ENCODE results near the gene CLEC7A. TPM values are rescaled to one million over a fixed set of nuclear protein-coding genes. Genes with fewer than 3 reads are reported as not detected.

Gene CLEC7A
- total RNA-seq, 3 donors from 2014 or later = 5.2 to 14.7 (median 13.8) TPM

DNA sequence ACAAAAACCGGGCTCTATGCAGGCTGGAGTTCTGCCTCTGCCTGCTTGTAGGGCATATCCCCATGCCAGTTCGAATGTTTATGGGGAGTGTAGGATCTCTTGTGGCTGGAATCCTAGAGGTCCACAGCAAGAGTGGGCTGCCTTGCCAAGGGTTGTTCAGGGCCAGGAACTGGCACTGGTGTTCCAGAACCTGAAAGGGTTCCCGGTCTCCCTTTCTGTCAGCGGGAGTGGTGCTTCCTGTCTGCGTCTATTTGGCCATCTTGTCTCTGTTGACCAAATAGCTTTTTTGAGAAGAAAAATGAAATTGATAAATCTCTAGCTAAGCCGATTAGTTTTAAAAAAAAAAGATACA is 24.1 kb upstream of the CLEC7A start:
- Histone ChIP-seq H3K36me3 (no peaks in the 10 kb centered on the region), H3K9me3 (no peaks in the 10 kb centered on the region), H3K27me3 (no peaks in the 10 kb centered on the region), H3K27ac (no peak overlapping the region), H3K4me1 (no peaks in the 10 kb centered on the region), H3K4me3 (peak overlapping the region; percentile 47 to 67 (median 52))
- DNase-seq (ENCODE audit: low spot score in 2 of 2) = no peak
- intact Hi-C loops (cut with DNase I; ENCODE audit: low total_unique reads) = no loop called here
- TF ChIP-seq, protein P1, sequence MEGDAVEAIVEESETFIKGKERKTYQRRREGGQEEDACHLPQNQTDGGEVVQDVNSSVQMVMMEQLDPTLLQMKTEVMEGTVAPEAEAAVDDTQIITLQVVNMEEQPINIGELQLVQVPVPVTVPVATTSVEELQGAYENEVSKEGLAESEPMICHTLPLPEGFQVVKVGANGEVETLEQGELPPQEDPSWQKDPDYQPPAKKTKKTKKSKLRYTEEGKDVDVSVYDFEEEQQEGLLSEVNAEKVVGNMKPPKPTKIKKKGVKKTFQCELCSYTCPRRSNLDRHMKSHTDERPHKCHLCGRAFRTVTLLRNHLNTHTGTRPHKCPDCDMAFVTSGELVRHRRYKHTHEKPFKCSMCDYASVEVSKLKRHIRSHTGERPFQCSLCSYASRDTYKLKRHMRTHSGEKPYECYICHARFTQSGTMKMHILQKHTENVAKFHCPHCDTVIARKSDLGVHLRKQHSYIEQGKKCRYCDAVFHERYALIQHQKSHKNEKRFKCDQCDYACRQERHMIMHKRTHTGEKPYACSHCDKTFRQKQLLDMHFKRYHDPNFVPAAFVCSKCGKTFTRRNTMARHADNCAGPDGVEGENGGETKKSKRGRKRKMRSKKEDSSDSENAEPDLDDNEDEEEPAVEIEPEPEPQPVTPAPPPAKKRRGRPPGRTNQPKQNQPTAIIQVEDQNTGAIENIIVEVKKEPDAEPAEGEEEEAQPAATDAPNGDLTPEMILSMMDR (IDR thresholded peaks at IDR 0.05) = no peak
- TF ChIP-seq POLR2AphosphoS5 (IDR thresholded peaks at IDR 0.05) (no peak), POLR2A (IDR thresholded peaks at IDR 0.05) (no peak)

DNA sequence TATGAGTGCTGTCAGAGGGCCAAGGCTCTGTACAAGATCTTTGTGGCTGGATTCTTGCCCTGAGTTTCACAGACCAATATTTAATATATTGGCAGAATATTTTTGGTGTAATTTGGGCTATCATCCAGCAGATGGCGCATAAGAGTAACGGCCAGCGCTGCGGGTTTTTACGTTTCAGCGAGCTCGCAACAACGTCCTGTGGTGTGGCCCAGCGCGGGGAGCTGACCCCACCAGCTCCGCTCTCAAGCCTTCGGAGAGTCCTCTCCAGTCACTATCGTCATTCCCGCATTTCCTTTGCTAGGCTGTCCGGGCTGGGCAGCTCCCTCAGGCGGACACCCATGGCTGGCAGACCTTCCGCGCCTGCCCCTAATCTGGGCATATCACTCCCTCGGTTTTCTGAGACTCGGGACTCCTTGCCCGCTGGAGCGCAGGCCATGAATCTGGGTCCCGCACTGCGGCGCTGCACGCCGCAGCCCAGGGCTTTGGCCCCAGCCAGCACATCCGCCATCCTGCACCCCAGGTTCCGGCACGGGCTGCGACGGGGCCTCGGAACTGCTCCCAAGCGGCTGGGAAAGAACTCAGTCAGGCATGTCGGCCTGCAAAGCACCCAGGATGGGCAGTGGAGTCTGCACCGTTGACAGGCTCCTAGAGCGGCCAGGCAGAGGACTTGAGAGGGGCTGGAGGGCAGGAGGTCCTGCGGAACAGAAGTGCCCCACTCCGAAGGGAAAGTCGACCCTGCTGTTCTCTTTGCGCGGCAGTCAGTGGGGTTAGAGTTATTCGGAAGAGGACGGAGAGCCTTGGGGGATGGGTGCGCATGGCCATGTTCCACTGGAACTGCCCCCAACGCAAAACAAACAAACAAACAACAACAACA is 23.5 kb upstream of the CLEC7A start:
- DNase-seq (ENCODE audit: low spot score in 2 of 2) = peak; percentile 47 to 64
- H3K9me3 ChIP-seq = no peaks in the 10 kb centered on the region
- intact Hi-C loops (cut with DNase I; ENCODE audit: low total_unique reads) = no loop called here
- no peaks in the 10 kb centered on the region for H3K36me3 ChIP-seq
- H3K27me3 ChIP-seq = no peaks in the 10 kb centered on the region
- H3K27ac ChIP-seq = peak overlapping the region; percentile 15 to 48
- H3K4me1 ChIP-seq = no peaks in the 10 kb centered on the region
- H3K4me3 ChIP-seq = peak overlapping the region; percentile 47 to 67 (median 52)
- TF ChIP-seq POLR2AphosphoS5 (IDR thresholded peaks at IDR 0.05) = peak in 1 of 3 donors; percentile 26
- TF ChIP-seq, protein P1 (IDR thresholded peaks at IDR 0.05) = peak; percentile 59 to 81 (median 77)
- no peak for TF ChIP-seq POLR2A (IDR thresholded peaks at IDR 0.05)

DNA sequence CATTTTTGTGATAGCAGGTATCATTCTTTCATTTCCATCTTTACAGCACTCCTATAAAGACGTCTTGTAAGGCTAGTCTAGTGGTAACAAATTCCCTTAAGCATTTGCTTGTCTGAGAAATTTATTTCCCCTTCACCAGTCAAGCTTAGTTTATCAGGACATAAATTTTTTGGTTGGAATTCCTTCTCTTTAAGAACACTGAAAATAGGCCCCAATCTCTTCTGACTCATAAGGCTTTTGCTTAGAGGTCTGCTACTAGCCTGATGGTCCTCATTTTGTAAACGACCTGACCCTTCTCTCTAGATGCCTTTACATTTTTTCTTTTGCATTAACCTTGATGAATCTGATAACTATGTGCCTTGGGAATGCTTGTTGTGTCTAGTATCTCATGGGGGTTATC is 21.6 kb upstream of the CLEC7A start:
- Histone ChIP-seq H3K27ac (no peak overlapping the region), H3K4me1 (no peaks in the 10 kb centered on the region), H3K36me3 (no peaks in the 10 kb centered on the region), H3K4me3 (no peak overlapping the region), H3K9me3 (no peaks in the 10 kb centered on the region), H3K27me3 (no peaks in the 10 kb centered on the region)
- intact Hi-C loops (cut with DNase I; ENCODE audit: low total_unique reads) = no loop called here
- DNase-seq (ENCODE audit: low spot score in 2 of 2) = no peak
- TF ChIP-seq POLR2AphosphoS5 (IDR thresholded peaks at IDR 0.05) = no peak
- no peak for TF ChIP-seq POLR2A (IDR thresholded peaks at IDR 0.05)
- TF ChIP-seq, protein P1 (IDR thresholded peaks at IDR 0.05) = no peak

DNA sequence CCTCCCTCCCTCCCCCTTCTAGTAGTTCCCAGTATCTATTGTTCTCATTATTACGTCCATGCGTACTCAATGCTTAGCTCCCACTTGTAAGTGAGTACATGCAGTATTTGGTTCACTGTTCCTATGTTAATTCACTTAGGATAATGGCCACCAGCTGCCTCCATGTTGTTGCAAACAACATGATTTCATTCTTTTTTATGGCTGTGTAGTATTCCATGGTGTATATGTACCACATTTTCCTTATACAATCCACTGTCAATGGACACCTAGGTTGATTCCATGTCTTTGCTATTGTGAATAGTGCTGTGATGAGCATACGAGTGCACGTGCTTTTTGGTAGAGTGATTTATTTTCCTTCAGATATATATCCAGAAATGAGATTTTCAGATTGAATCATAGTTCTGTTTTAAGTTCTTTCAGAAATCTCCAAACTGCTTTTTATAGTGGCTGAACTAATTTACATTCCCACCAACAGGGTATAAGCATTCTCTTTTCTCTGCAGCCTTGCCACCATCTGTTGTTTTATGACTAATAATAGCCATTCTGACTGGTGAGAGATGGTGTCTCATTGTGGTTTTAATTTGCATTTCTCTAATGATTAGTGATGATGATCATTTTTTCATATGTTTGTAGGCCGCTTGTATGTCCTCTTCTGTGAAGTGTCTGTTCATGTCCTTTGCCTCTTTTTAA is 17.9 kb upstream of the CLEC7A start:
- H3K27me3 ChIP-seq = no peaks in the 10 kb centered on the region
- H3K4me3 ChIP-seq = no peak overlapping the region
- H3K27ac ChIP-seq = no peak overlapping the region
- no peak for DNase-seq (ENCODE audit: low spot score in 2 of 2)
- H3K36me3 ChIP-seq = no peaks in the 10 kb centered on the region
- H3K4me1 ChIP-seq = no peaks in the 10 kb centered on the region
- no peak for TF ChIP-seq POLR2AphosphoS5 (IDR thresholded peaks at IDR 0.05)
- no peak for TF ChIP-seq POLR2A (IDR thresholded peaks at IDR 0.05)
- TF ChIP-seq, protein P1 (IDR thresholded peaks at IDR 0.05) = no peak
- H3K9me3 ChIP-seq = no peaks in the 10 kb centered on the region
- intact Hi-C loops (cut with DNase I; ENCODE audit: low total_unique reads) = no loop called here
